ENCODE measurements around the gene STMN1.

GRCh38 chr1:25911162-25911561, 4.9 kb upstream of the STMN1 start:
- TF ChIP-seq CTCF (IDR thresholded peaks at IDR 0.05) (no peak), POLR2A (IDR thresholded peaks at IDR 0.05) (no peak)

All from heart left ventricle (tissue), 13 donors.